Activated CD4-positive, alpha-beta T cell treated with anti-CD3 and anti-CD28 coated beads, Interleukin-2, amount 50 U/mL, for 4 hours (primary cell): ENCODE data around the gene TNNT2.

ENCODE experiments used
- DNase-seq, 2 experiments: peaks; one replicate each; pipeline ENCODE4 v3.0.0-alpha.2; 2020

Gene TNNT2

DNA sequence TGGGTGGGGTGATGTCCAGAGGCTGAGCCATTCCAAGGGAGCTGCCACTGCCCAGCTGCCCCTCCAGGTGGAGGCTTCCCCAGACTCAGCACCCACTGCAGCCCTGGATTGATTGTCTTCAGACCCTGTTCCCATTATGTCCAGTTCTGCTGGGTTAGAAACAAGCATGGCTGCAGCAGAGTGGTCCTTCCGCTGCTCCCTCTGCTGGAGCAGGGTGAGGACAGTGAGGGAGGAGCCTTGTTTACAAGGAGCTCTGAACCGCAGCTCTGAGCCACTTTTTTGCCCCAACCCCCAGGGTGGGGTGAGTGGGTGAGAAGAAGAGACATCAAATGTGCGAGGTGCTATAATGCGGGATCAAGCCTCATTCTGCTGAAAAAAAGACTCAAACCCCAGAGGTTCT is 2.3 kb downstream of the TNNT2 start:
- no peak for DNase-seq

DNA sequence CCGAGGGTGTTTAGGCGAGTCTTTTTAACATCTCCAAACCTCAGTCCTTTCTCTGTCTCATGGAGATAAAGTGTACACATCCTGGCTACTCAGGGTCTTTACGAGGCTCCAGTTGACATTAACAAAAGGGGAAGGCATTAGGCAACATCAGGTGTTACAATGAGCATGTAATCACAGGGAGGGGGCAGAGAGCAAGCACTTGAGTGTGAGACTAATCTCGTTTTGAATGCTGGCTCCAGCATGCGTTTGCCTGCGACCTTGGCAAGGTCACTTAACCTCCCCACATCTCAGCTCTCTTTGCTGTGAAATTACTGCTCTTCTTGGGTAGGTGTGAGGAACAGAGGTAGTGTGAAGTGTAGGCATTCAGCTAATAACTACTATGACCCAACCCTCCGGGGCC is 3.1 kb downstream of the TNNT2 start:
- no peak for DNase-seq

DNA sequence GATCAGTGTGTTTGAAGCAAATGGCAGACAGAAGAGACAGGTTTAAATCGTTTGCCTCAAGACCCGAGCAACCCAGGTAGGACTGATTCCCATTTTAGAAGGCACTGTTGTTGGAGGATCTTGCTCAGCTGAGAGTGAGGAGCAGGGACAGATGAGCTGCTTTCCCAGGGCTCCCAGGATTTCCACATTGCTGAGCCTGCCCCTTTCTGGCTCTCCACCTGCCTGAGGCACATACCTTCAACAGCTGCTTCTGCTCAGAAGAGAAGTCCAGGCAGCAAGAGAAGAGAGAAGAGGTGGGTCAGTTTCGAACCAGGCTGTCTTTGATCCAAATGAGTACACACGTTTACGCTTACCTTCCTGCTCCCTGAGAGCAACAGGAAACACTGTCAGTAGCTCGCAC is 5.7 kb downstream of the TNNT2 start:
- no peak for DNase-seq

DNA sequence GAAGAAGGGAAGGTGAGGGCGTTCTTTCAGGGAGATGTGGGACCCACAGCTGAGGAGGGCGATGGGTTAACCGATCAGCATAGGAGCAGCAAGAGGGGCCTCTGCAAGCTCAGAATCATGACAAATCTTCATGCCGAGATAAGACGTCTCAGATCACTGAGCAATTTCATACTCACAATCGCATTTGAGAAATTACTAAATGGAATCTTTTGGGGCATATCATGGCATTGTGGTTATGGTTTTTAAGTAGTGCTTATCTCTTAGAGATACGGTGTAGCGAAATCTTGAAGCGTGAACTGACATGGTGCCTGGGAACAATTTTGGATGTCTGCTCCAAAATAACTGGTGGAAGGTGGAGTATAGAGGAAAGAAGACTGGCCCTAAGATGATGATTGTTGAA is 6.2 kb downstream of the TNNT2 start:
- DNase-seq: no peak

DNA sequence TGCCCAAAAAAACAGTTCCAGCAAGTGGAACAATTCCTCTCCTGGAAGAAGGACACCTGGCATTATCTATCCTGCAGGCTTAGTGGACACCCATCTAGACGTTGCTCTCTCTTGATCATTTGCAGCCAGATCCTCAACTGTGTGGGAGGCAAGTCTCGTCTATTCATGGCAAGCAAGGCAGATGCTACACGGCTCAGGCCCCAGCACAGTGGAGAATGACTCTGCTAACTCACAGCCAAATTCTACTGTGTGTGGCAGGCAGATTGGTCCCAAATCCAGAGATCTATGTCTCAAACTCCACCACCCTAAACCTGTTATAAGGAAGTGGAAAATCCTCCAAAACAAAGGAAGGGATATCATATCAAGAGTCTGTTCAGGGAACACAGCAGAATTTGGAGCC is 7.0 kb downstream of the TNNT2 start:
- no peak for DNase-seq

DNA sequence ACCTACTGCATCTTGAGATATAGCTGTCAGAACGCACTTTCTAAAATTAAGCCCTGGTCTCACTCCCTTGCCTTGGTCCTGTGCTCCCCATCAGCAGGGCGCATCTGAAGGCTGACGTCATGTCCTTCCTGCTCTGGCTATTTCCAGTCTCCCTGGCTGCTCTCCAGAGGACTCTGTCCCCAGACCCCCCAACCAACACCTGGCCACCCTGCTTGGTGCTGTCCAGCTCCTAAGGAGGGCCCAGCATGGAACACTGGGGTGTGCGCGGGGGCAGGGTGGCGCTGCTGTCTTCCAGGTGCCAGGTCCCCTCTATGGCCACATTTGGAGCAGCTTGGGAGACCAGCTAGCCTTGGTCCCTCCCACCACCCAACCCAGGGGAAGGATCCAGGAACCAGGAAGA is 8.3 kb downstream of the TNNT2 start:
- no peak for DNase-seq

DNA sequence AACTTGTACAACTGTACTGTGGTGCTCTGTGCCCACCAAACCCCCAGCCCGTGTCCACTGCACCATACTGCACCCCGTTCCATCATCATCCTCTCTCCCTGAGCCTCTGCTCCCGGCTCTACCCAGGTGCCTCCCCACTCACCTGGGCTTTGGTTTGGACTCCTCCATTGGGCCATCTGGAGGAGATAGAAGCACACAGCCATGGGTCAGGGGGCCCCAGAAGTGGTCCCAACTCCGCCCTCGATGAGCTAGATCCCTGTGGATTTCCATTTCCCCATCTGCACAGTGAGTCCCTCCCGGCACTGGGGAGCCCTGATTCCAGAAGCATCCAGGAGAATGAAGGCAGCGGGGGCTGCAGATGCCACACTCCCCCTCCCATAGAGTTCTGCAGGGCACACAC is 10.8 kb downstream of the TNNT2 start:
- DNase-seq: no peak

DNA sequence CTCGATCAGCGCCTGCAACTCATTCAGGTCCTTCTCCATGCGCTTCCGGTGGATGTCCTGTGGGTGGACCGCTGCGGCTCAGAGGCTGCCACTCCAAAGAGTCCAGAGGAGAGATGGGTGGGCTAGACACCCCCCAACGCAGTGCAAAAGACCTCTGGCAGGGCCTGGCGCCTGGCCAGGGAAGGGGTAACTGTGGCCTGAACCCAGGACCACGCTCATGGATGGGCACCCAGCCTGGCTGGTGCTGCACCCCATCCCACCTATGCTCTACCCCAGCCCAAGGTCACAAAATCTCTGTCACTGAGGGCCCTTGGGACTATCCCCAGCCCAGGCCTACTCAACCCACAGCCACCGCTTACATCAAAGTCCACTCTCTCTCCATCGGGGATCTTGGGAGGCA is 12.2 kb downstream of the TNNT2 start:
- no peak for DNase-seq

DNA sequence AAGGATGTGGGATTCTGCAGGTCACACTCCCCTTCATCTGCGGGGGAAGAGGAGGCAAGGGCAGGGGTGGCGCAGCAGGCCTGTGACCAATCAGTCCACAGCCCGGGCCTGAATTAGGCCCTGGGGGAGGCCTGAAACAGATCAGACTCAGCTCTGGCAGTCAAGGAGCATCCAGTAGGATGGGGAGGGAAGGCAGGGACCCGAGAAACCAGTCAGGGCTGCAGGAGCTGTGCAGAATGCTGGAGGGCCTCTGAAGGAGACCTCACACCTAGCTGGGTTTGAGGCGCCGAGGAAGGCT is 12.7 kb downstream of the TNNT2 start:
- no peak for DNase-seq

DNA sequence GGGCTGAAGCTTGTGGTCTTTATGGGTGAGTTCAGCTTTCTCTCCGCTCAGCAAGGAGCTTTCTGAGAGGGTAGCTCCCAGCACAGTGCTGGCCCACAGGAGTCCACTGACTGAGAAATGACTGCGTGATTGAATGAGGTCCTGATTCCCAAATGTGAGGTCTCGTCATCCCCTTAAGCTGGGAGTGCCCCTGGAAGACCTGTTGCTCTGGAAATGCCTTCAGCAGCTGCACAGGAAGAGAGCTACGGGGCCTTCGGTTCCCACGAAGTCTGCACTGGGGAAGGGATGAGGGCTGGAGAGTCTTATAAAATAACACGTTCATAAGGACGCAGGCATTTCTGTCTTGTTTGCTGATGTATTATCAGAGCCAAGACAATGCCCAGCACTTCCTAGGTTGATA is 14.0 kb downstream of the TNNT2 start:
- DNase-seq: no peak

DNA sequence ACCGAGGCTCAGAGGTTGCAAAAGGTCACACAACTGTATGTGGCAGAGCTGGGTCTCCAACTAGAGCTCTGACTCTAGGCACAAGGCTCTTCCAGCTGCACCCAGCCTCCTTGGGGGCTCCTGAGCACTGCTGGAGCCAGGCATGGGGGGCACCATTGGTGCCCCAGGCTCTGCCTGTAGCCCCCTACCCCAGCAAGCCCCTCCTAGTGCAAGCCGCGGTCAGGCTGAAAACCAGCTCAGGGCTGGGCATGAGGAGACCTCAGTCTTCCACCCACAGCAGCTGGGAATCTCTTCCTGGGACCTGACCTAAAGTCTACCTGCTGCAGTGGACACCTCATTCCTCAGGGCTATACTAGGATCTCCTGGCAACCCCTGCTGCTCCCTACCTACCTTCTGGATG is 14.6 kb downstream of the TNNT2 start:
- DNase-seq: no peak

DNA sequence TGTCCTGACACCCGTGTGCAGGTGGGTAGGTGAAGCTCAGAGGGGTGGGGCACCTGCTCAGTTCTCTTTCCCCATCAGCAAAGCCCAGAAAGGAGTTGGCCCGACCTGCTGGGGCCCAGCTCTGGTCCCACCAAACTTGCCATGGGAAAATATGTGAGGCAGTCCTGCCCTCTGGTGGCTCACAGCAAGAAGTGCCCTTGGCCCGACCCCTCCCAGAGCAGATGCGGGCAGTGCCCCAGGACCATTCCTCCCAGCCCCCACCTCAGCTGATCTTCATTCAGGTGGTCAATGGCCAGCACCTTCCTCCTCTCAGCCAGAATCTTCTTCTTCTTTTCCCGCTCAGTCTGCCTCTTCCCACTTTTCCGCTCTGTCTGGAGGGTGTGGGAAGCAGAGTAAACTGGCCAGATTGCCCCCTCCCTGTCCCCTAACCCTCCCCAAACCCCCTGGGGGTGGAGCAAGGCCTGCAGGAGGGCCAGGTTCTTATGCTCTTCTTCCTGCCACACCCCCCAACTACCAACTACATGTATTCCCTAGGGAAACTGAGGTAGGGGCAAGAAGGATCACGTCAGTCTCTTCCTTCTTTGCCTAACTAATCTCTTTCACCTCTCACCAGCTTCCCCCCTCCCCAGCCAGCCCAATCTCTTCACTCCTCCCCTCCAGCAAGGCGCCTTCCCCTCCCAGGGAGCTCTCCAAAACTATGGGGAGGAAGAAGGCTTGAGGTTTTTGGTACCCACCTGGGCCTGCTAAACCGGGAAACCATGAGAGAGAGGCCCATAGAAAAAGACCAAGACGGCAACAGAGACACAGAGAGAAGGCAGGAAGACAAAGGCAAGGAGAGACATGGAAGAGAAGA is 15.6 kb downstream of the TNNT2 start:
- DNase-seq: no peak

DNA sequence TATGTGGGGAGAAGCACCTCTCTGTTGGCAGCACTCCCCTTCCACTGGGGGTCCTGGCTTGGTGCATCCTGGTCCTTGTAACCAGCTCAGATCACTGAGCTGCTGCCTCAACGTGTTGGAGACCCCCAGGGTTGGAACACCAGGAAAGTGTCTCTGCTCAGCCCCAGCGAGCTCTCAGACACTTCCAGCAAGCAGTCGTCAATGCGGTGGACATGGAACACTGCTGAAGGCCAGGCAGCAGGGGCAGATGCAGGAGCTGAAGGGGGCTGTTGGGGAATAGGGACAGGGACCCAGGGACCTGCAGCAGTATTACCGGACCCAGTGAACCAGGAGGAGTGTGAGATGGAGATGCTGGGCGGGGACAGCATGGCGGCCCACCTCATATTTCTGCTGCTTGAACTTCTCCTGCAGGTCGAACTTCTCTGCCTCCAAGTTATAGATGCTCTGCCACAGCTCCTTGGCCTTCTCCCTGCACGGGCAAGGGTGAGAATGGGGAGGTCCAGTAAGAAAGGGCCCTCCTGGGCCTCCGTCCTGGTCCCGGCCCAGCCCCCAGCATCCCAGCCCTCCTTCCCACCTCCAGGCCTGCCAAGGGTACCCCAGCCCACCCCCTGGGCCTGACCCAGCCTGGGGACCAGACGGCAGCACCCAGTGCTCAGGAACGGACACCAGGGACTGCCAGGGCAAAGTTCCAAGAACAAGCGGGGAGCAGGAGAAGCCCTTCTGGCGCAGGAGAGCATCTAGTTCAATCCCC is 16.4 kb downstream of the TNNT2 start:
- DNase-seq: no peak

DNA sequence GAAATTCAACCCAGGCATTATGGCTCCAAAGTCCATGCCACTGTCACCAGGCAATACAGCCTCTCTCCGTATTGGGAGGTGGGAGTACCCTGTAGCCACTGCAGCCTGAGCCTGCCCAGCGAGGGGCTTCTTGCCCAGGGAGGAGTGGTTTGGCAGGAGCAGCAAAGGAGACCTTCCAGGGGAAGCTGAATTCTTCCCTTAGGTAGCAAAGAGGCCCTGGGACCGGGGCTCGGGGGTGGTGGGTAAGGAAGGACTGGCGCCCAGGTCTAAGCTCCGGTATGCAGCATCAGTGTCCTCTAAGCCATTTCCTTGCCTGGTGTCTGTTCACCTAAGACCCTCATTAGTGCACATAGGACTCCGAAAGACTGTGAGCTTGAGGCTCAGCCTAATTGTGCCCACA is 17.0 kb downstream of the TNNT2 start:
- DNase-seq: no peak

DNA sequence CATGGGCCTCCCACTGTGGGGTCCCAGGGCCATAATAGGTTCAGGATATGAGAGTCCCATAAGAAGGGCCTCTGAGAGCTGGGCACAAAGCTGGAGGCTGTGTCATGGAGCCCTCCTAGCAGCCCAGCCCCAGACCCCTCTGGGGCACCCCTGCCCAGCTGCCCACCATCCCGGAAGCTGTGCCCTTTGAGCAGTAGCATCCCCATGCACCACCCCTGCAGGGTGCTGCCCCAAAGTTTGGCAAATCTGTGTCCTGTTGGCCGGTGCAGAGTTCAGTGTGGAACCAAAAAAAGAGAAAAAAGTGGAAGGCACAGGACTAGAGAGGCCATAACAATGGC is 17.6 kb downstream of the TNNT2 start:
- no peak for DNase-seq

DNA sequence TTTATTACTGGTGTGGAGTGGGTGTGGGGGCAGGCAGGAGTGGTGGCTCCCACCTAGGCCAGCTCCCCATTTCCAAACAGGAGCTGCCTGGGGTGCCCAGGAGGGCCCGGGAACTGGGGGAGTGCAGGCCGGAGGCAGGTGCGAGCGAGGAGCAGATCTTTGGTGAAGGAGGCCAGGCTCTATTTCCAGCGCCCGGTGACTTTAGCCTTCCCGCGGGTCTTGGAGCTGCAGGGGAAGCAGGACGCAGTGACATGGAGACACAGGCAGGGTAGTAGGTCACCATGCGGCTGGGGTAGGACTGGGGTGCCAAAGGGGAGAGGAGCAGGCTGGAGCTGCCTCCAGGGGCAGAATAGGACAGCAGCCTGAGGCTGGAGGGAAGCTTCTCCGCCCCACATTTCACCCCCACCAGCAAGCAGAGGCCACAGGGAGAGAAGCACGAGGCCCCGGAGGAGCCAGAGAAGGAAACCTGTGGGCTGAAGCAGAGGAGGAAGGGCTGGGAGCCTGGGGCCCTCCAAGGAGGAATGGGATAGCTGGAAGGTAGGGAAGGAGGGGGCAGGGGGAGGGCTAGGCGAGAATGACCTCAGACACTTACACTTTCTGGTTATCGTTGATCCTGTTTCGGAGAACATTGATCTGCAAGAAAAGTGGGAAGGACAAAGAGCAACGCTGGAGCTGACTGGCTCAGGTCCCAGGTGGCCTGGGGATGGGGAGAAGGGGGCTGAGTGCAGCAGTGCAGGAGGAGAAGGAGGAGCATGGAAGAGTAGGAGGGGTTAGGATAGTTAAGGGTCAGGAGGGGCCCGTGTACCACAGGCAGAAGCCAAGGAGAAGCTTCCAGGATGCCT is 18.2 kb downstream of the TNNT2 start:
- no peak for DNase-seq

DNA sequence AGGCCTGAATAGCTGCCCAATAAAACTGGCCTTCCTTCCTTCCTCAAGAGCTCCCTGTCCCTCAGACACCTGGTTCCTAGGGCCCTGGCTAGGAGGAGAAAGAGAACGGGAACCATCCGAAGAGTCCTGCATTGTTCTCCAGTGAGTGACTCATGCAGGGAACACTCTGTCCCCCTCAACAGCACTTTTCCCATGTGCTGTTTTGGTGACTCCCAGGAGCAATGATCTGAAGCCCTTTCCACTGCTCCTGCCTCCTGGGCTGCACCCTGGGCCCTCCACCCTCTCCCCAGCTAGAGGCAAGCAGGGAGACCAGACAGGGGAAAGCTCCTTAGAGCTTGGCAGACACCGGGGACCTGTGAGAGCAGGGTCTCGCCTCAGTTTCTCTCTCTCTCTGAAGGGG is 18.9 kb downstream of the TNNT2 start:
- DNase-seq: no peak

DNA sequence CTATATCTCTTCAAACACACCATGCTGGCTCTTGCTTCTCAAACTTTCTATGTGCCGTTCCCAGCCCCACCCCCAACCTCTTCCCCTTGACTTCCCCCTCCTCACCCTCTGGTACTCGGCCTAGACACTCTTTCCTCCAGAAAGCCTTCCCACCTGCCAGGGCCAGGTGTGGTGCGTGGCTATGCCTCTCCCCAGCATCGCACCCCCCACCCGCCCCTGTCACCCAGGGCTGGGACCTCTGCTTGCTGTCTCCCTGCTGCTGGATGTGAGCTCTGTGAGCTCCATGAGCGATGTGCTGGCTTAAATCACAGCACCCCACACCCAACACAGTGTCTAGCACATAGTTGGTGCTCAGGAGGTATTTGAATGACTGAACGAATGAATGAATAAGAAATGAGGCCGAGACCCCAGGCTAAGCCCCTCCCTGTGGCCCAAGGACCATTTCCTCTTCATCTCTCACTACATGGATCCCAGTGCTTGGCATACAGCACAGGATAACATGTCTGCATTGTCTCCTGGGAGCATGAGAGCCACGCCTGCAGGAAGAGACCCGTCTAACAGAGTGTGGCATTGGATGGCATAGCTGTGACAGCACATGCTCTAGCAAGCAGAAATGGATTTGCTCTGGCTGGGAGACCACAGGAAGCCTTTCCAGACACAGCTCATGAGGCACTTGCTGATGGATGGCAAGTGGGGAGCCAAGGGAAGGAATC is 19.7 kb downstream of the TNNT2 start:
- no peak for DNase-seq

DNA sequence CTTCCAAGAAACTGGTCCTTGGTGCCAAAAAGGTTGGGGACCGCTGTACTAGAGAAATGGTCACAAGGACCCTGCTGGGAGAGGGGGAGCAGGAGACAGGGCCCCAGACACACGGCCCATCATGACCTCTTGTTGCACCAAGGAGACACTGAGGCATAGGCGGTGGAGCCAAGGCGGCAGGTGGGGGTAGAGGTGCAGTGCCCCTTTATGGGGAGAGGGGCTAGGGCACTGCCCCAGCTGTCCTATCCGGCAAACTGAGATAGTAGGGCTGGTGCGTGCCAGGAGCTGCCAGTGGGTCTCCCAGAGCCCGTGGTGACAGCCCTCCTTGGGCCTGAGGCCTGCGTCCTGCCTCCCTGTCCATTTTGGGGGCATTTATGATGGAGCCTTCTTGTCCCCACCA is 20.3 kb downstream of the TNNT2 start:
- no peak for DNase-seq

DNA sequence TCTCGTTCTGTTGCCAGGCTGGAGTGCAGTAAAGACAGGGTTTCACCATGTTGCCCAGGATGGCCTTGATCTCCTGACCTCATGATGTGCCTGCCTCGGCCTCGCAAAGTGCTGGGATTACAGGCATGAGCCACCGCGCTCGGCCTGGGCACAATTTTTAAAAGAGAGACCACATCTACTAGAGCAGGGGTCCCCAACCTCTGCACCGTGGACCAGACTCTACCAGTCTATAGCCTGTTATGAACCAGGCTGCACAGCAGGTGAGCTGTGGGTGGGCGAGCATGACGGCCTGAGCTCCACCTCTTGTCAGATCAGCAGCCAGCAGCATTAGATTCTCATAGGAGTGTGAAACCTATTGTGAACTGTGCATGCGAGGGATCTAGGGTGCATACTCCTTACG is 20.8 kb downstream of the TNNT2 start:
- DNase-seq: no peak

DNA sequence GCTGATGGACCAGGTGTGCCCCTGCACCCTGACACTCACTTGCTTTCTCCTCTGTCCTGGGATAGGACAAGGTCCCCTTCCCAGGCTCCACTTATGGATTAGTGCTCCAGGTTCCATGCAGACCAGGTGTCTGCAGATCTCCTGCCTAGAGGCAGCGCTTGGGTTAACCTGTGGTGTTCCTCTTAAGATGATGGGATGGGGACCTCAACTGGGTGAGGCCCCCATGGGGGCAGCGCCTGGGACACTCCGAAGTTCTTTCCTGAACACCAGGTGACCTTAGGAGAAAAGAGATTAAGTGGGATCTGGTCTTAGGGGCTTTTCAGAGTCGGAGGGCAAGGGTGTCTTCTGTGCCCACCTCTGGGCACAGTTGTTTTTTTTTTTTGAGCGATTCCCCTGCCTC is 21.2 kb downstream of the TNNT2 start:
- no peak for DNase-seq

DNA sequence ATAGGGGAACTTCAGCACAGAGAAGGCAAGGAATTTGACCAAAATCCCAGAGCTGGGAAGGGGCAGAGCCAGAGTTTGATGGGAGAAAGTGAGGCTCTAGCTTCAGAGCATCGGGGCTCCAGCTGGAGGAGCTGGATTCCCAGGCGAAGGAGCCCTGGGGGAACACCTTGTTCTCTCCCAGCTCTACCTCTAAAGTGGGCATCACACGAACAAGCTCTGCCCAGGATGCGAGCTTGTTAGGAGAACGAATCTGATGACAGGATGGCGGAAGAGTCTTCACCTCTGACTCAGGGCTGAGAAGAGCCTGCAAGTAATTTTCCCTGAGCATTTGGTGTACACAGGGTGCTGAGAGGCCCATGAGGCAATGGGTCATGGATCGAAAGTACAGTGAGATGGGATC is 22.0 kb downstream of the TNNT2 start:
- DNase-seq: no peak

DNA sequence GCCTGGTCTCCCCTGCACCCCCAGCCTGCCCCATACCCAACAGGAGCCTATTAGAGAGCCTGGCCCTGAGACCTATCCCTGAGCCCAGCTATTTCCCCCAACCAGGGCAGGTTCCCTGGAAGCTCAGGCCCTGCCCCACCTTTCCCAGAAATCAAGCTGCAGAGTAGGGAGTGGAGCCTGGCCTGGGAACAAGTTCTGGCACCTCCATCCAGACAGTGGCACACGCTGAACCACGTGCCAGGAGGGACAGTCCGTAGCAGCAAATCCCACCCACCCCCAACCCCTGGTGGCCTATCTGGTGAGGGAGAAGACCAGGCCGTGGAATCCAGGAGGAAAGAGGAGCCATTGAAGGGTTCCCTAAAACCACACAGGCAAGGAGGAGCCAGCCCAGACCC is 22.6 kb downstream of the TNNT2 start:
- DNase-seq: no peak
